Islet of Langerhans (tissue), 1 donor: Measurements from ENCODE around the gene FCHO2.

Experiments used
- FAIRE-seq: peaks from one replicate; lab custom pipeline; 2011; peaks lifted over from hg19 to GRCh38; lab: Jason Lieb, UNC

FCHO2 gene

GRCh38 chr5:73030995-73031394 lies 75.2 kb downstream of the FCHO2 start:
- no peak for FAIRE-seq

- FAIRE-seq = peak; percentile 87
Observed at GRCh38 chr5:73031839-73032238, 76.0 kb downstream of the FCHO2 start.

- FAIRE-seq = no peak
Observed at GRCh38 chr5:73032635-73033034, 76.8 kb downstream of the FCHO2 start.

GRCh38 chr5:73037545-73037944 lies 81.7 kb downstream of the FCHO2 start:
- no peak for FAIRE-seq

GRCh38 chr5:73039082-73039481 lies 83.2 kb downstream of the FCHO2 start:
- FAIRE-seq = no peak

GRCh38 chr5:73042993-73043392 lies 87.2 kb downstream of the FCHO2 start:
- FAIRE-seq = no peak

- FAIRE-seq = no peak
Observed at GRCh38 chr5:73044546-73044945, 88.7 kb downstream of the FCHO2 start.

GRCh38 chr5:73045623-73046022 lies 89.8 kb downstream of the FCHO2 start:
- FAIRE-seq = no peak

GRCh38 chr5:73061593-73061992 lies 105.8 kb downstream of the FCHO2 start:
- no peak for FAIRE-seq

- FAIRE-seq = no peak
Observed at GRCh38 chr5:73066466-73066865, 110.6 kb downstream of the FCHO2 start.

- no peak for FAIRE-seq
Observed at GRCh38 chr5:73067213-73067612, 111.4 kb downstream of the FCHO2 start.

GRCh38 chr5:73081093-73081492 lies 125.3 kb downstream of the FCHO2 start:
- FAIRE-seq = no peak

- FAIRE-seq = no peak
Observed at GRCh38 chr5:73088026-73088425, 132.2 kb downstream of the FCHO2 start.

- FAIRE-seq = no peak
Observed at GRCh38 chr5:73093943-73094342, 138.1 kb downstream of the FCHO2 start.

GRCh38 chr5:73094415-73094814 lies 138.6 kb downstream of the FCHO2 start:
- no peak for FAIRE-seq

GRCh38 chr5:73095564-73096238 lies 139.9 kb downstream of the FCHO2 start:
- FAIRE-seq = no peak

GRCh38 chr5:73096239-73096575 lies 140.4 kb downstream of the FCHO2 start:
- no peak for FAIRE-seq

GRCh38 chr5:73097740-73098139 lies 141.9 kb downstream of the FCHO2 start:
- FAIRE-seq = no peak

GRCh38 chr5:73100109-73100508 lies 144.3 kb downstream of the FCHO2 start:
- FAIRE-seq = no peak

GRCh38 chr5:73103870-73104299 lies 148.0 kb downstream of the FCHO2 start:
- no peak for FAIRE-seq

GRCh38 chr5:73104326-73104725 lies 148.5 kb downstream of the FCHO2 start:
- no peak for FAIRE-seq

- FAIRE-seq = no peak
Observed at GRCh38 chr5:73106335-73106734, 150.5 kb downstream of the FCHO2 start.

- no peak for FAIRE-seq
Observed at GRCh38 chr5:73110190-73110589, 154.3 kb downstream of the FCHO2 start.

GRCh38 chr5:73111536-73111935 lies 155.7 kb downstream of the FCHO2 start:
- FAIRE-seq = no peak

GRCh38 chr5:73112359-73112758 lies 156.5 kb downstream of the FCHO2 start:
- no peak for FAIRE-seq
